CD4-positive, alpha-beta T cell treated with Interleukin-2 at 100 ng/mL for 4 hours (primary cell): ENCODE data around the gene ZNF518B.

Source experiments
- DNase-seq: peaks from one replicate; pipeline ENCODE4 v3.0.0-alpha.2; 2020; ENCODE audit warnings: low spot score

ZNF518B gene, protein sequence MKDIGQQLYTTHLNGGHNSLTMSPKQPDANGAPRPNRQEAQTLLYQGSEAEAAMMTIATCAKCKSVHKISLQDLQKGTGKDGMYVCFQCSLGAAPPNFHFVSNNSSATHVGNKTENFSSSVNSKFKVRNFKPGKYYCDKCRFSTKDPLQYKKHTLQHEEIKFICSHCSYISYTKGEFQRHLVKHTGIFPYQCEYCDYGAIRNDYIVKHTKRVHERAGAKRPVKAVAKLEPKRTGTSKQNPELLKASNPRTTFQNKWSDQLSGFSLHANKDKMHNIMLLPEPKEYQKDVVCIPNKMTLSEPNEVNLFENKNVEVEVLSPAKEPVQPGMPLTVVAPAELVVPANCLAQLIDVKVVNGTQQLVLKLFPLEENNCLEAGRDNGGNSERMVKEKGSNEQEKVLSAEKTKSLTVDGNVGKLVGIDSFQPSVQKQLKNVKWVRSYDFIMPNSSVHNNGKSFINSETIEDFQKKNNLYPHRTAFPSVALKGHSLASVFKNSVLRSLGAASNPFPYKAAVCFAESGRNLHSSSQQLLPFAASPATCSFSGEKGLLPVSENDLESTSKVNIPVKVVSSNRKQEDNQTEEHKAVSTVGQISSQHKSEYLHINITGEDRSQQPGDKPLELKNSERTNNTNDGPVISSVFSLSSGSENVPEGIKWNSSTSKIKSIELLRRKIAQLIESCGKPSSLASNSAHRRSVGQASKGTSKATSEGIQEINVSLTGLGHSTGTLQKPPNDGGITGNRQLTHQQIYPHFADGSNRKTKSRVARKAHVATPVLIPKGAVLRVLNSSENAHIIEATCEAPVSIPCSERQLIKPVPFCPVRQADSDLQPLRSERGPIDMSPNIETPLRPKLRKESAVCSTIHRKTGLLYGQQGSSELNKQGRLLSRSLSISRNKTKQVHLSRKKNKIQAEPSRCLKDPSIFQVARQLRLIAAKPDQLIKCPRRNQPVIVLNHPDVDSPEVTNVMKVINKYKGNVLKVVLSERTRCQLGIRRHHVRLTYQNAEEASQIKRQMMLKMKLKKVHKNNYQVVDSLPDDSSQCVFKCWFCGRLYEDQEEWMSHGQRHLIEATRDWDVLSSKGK

DNA sequence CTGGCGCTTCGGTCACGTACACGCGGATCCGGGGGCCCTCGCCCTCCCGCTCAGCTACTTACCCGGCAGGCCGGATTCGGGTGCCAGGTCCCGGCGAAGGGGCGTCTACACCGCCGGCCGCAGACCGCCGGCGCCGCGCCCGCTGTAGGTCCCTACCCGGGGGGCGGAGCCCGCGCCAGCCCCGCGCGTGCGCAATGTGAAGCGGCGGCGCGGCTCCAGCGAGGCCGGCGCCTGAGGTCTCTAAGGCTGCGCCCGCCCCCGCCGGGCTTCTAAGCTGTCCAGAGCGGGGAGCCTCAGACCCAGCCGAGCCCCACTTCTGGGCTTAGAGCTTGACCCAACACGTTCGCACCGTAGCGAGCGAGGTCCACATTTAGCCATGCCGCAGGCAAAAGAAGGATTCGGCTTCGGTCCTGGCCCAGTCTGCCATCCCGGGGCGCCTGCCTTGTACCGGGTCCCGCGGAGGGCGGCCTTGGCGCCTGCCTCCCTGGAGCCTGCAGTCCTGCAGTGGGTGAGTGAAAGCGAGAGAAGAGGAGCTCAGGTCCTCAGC lies at the start of gene ZNF518B:
Gene ZNF518B, minus strand, starts transcription at position 172 of the 547 bp plus-strand sequence. CDS start 11,098 bp downstream, outside the sequence.
- DNase-seq: peak; percentile 77

- DNase-seq: no peak
Measured at GRCh38 chr4:10506077-10506476, 48.9 kb upstream of the ZNF518B start.

- no peak for DNase-seq
Measured at GRCh38 chr4:10504570-10505179, 47.4 kb upstream of the ZNF518B start.

- no peak for DNase-seq
Measured at GRCh38 chr4:10502717-10503116, 45.5 kb upstream of the ZNF518B start.

GRCh38 chr4:10500776-10501175 lies 43.5 kb upstream of the ZNF518B start:
- DNase-seq: no peak

DNA sequence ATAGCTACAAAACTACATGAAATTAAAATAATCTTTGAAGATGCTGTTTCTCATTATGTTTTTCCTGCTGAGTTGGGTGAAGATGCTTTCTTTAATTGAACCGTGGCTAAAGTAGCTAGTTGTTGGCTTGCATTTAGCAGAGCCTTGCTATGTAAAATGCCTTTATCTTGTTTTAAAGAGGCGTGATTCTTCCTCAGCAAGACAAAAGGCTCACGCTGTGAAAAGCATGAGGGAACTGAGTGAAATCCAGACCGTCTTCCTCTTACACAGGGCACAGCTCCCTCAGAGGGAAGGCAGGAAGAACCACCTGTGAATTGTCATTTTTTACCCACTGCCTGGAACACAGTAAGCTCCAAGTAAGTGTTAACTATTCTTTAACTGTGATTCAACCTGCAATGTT lies 39.0 kb upstream of the ZNF518B start:
- no peak for DNase-seq

DNA sequence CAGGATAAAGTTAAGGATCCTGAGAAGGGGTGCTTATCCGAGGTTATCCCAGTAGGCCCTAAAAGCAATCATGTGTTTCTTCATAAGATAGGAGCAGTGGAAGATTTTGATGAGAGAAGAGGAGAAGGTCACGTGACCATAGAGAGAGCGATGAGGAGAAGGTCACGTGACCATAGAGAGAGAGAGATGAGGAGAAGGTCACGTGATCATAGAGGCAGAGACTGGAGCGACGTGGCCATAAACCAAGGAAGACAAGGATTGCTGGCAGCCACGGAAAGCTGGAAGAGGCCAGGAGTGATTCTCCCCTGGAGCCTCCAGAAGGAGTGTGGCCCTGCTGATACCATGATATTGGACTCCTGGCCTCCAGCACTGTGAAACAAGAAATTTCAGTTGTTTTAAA lies 38.4 kb upstream of the ZNF518B start:
- DNase-seq: no peak

- DNase-seq: no peak
Measured at GRCh38 chr4:10492464-10492863, 35.2 kb upstream of the ZNF518B start.

- no peak for DNase-seq
Measured at GRCh38 chr4:10491401-10491800, 34.2 kb upstream of the ZNF518B start.

GRCh38 chr4:10490996-10491395 lies 33.8 kb upstream of the ZNF518B start:
- no peak for DNase-seq

- no peak for DNase-seq
Measured at GRCh38 chr4:10482913-10483312, 25.7 kb upstream of the ZNF518B start.

DNA sequence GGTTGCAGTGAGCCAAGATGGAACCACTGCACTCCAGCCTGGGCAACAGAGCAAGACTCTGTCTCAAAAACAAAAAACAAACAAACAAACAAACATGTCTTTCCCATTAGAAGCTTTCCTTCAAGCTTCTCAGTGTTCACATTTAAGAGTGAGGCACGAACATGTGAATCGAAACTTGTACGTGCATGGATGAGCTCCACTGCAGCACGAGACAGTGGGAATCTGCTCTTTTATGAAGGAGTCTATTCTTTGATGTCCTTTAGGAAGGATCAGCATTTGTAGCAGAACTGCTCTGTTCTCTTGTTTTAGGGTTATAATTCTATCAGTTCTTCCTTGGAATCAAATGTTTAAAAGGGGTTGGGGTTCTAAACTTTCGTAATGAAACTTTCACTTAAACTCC lies 23.4 kb upstream of the ZNF518B start:
- no peak for DNase-seq

GRCh38 chr4:10478621-10479020 lies 21.4 kb upstream of the ZNF518B start:
- DNase-seq: no peak

- DNase-seq: no peak
Measured at GRCh38 chr4:10470505-10470904, 13.3 kb upstream of the ZNF518B start.

DNA sequence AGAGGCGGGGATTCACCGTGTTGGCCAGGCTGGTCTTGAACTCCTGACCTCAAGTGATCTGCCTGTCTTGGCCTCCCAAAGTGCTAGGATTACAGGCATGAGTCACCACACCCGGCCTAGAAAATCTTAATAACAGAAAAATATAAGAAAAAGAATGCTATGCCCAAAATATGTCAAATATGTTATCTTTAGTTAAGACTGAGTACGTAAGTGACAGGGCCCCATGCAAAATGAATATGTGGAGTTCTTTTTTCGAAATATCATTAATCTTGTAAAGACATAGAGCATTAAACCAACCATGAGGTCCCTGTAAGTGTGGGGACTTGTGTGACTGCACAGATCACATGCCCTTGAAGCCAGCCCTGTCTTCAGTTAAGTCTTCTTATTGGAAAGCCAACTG lies 8.9 kb upstream of the ZNF518B start:
- no peak for DNase-seq

DNA sequence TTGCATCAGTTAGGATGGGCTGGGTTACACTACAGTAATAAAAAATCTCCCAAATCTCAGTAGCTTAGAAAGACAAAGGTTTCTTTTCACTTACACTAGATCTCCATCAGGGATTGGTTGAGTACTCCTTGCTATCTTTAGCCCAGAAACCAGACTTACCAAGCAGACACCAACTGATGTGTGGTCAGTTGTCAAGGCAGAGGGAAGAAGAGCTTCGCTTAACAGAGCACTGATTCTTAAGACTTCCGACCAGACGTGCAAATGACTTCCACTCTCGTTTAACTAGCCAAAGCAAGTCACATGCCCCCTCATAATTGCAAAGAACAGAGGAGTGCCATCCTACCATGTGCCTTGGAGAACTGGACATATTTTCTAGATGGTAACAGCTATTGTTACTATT lies 5.7 kb upstream of the ZNF518B start:
- DNase-seq: no peak

GRCh38 chr4:10461850-10462400 lies 4.7 kb upstream of the ZNF518B start:
- DNase-seq: no peak

DNA sequence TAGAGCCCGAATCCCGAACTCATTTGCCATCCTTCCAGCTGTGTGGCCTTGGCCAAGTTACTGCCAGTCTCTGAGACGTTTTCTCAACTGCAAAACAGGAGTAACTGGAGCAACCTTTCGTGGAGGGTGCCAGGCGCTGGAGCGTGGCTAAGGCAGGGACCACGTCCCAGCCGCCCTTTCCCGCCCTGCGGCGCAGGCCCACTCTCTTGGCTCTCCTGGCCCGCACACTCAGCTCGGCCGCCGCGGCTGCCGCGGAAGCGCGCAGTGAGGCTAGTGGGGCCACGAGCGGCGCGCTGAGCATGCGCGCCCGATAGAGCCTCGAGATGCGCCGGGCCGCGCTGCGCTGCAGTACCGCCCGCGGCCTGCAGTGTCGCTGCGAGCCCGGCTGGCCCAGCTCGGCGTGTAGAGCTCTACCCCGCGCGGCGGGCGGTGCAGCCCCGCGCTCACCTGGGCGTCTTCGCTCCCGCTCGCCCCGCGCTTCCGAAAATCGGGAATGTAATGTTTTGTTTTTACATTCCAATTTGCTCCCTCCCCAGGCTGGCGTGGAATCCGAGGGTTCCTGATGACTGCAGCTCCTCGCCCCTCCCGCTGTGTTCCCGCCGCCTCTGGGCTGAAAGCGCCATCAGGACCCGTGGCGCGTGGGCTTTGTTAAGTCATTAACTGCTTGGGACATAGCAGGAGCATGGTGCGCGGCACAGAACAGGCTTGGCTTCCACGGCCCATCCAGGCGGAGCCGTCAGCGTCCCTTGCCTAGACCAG lies 4.0 kb upstream of the ZNF518B start:
- DNase-seq: peak; percentile 74

DNA sequence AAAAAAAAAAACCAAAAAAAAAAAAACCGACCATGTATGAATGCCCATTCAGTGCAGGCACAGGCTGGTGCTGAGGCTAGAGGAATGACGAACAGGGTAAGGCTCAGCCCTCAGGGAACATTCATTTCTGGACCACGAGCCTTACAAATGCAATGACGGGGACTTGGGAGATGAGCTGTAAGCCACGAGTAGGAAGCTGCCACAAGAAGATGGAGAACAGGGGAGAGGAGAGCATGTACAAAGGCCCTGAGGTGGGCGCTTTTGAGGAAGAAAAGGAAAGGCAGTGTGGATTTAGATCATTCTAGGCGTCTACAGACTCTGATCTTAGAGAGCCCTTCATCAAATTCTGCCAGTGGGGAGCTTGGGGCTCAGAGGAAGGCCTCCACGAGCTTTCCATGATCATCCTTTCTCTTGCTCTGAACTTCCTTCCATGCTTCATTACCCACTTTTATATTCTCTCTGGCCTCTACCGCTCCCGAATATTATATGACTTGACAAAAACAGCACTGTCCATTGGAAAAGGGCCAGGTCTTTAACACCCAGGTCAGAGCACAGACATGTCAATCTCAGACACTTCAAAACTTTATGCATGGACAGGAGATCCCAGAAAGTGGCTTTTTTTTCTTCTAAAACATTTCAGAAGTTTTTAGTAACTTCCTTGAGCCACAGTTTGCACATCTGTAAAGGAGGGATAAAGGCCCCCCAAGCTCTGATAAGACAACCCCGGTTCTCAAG lies 3.3 kb upstream of the ZNF518B start:
- no peak for DNase-seq

GRCh38 chr4:10459305-10459704 lies 2.1 kb upstream of the ZNF518B start:
- DNase-seq: no peak
